ENCODE data around the gene PTPRD. TPM values are rescaled to one million over a fixed set of nuclear protein-coding genes. Genes with fewer than 3 reads are reported as not detected.

Gene PTPRD
- total RNA-seq, 1 experiment from 2014 or later: not detected

GRCh38 chr9:10005206-10005605, 607.6 kb downstream of the PTPRD start:
- Mint-ChIP-seq H3K27me3 (ENCODE audit: insufficient read depth, unreplicated experiment) (peaks cover 52% of the 10 kb centered on the region), H3K9me3 (ENCODE audit: unreplicated experiment) (no peaks in the 10 kb centered on the region), H3K27ac (ENCODE audit: low read depth, unreplicated experiment) (no peak overlapping the region), H3K4me1 (ENCODE audit: insufficient read depth, unreplicated experiment) (no peaks in the 10 kb centered on the region), H3K36me3 (ENCODE audit: insufficient read depth, unreplicated experiment) (no peaks in the 10 kb centered on the region), H3K4me3 (ENCODE audit: unreplicated experiment) (no peak overlapping the region)
- TF ChIP-seq, protein P1, sequence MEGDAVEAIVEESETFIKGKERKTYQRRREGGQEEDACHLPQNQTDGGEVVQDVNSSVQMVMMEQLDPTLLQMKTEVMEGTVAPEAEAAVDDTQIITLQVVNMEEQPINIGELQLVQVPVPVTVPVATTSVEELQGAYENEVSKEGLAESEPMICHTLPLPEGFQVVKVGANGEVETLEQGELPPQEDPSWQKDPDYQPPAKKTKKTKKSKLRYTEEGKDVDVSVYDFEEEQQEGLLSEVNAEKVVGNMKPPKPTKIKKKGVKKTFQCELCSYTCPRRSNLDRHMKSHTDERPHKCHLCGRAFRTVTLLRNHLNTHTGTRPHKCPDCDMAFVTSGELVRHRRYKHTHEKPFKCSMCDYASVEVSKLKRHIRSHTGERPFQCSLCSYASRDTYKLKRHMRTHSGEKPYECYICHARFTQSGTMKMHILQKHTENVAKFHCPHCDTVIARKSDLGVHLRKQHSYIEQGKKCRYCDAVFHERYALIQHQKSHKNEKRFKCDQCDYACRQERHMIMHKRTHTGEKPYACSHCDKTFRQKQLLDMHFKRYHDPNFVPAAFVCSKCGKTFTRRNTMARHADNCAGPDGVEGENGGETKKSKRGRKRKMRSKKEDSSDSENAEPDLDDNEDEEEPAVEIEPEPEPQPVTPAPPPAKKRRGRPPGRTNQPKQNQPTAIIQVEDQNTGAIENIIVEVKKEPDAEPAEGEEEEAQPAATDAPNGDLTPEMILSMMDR (IDR thresholded peaks at IDR 0.05; ENCODE audit: unreplicated experiment): no peak
- POLR2A ChIA-PET: interaction anchor here (0.7 kb wide), 1 partner anchor 285 kb away, joined by 3 read pairs; no protein-coding TSS in a partner anchor
- intact Hi-C loops (cut with micrococcal nuclease): no loop called here
- no peak for DNase-seq (ENCODE audit: unreplicated experiment)
- no TSS peak for BruUV-seq (replicated peaks)
- CTCF ChIA-PET: interaction anchor here (0.9 kb wide), 1 partner anchor 9 kb away, joined by 3 read pairs; no protein-coding TSS in a partner anchor

GRCh38 chr9:10003047-10003446, 609.8 kb downstream of the PTPRD start:
- no peak for DNase-seq (ENCODE audit: unreplicated experiment)
- H3K27ac Mint-ChIP-seq (ENCODE audit: low read depth, unreplicated experiment): no peak overlapping the region
- no peaks in the 10 kb centered on the region for H3K36me3 Mint-ChIP-seq (ENCODE audit: insufficient read depth, unreplicated experiment)
- no peak overlapping the region for H3K4me3 Mint-ChIP-seq (ENCODE audit: unreplicated experiment)
- no peaks in the 10 kb centered on the region for H3K9me3 Mint-ChIP-seq (ENCODE audit: unreplicated experiment)
- no TSS peak for BruUV-seq (replicated peaks)
- TF ChIP-seq, protein P1 (IDR thresholded peaks at IDR 0.05; ENCODE audit: unreplicated experiment): no peak
- ChIA-PET POLR2A (no interaction called here), CTCF (no interaction called here)
- intact Hi-C loops (cut with micrococcal nuclease): no loop called here
- H3K4me1 Mint-ChIP-seq (ENCODE audit: insufficient read depth, unreplicated experiment): no peaks in the 10 kb centered on the region
- peaks cover 51% of the 10 kb centered on the region for H3K27me3 Mint-ChIP-seq (ENCODE audit: insufficient read depth, unreplicated experiment)

DNA sequence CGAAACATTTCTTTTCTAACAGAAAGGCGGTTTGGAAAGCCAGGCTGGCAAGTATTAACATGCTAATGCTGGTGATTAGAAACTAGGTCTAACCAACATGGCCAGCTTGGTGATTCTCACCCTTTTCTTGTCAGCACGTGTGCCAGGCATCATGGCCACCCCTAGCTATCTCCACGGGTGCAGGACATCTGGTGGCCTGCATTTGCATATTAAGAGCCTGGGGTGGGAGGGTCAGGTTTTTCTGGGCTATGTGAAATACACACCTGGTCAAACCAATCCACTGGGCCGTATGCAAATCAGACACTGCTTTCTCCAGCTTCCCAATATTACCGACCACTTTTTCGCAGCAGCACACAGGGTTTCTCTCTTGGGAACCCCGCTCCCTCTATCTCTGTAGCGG, 612.1 kb downstream of the PTPRD start:
- H3K27me3 Mint-ChIP-seq (ENCODE audit: insufficient read depth, unreplicated experiment): peaks cover 53% of the 10 kb centered on the region
- BruUV-seq (replicated peaks): no TSS peak
- CTCF ChIA-PET: interaction anchor here (0.7 kb wide), 1 partner anchor 11 kb away, joined by 3 read pairs; no protein-coding TSS in a partner anchor
- no peaks in the 10 kb centered on the region for H3K36me3 Mint-ChIP-seq (ENCODE audit: insufficient read depth, unreplicated experiment)
- POLR2A ChIA-PET: interaction anchor here (0.6 kb wide), 1 partner anchor 477 kb away, joined by 3 read pairs; no protein-coding TSS in a partner anchor
- no peaks in the 10 kb centered on the region for H3K4me1 Mint-ChIP-seq (ENCODE audit: insufficient read depth, unreplicated experiment)
- H3K27ac Mint-ChIP-seq (ENCODE audit: low read depth, unreplicated experiment): no peak overlapping the region
- TF ChIP-seq, protein P1 (IDR thresholded peaks at IDR 0.05; ENCODE audit: unreplicated experiment): no peak
- DNase-seq (ENCODE audit: unreplicated experiment): no peak
- intact Hi-C loops (cut with micrococcal nuclease): no loop called here
- H3K4me3 Mint-ChIP-seq (ENCODE audit: unreplicated experiment): no peak overlapping the region
- no peaks in the 10 kb centered on the region for H3K9me3 Mint-ChIP-seq (ENCODE audit: unreplicated experiment)

DNA sequence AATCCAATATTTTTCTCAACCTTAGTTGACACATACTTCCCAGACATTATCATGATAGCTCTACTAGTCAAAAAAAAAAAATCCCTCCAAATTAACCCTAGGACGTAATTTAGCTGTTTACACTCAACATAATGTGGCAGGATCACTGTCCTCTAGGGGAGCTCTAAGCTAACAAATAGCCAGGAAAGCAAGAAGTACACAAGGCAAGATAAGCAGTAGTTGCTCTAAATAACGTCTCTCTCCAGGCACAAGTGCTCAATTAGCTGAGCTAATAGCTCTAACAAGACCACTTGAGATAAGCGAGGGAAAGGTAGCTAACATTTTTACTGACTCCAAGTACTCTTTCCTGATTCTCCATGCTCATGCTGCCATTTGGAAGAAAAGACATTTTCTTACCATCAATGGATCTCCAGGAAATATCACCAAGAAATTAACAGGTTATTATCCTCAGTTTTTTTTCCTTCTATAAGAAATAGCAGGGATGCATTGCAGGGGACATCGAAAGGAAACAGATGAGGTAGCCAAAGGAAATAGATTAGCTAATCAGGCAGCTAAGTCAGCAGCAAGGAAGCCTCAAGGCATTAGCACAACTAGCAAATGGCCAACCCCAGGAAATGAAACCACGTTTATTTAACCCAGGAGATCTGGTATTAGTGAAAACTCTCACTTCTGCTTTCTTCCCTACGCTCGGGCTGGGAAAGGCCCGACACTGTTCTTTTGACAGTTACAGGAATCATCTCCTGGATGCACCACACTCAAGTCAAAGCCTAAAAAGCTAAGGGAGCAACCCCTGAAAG, 614.1 kb downstream of the PTPRD start:
- H3K27ac Mint-ChIP-seq (ENCODE audit: low read depth, unreplicated experiment): no peak overlapping the region
- H3K27me3 Mint-ChIP-seq (ENCODE audit: insufficient read depth, unreplicated experiment): peaks cover 72% of the 10 kb centered on the region
- DNase-seq (ENCODE audit: unreplicated experiment): peak; percentile 36
- H3K4me1 Mint-ChIP-seq (ENCODE audit: insufficient read depth, unreplicated experiment): no peaks in the 10 kb centered on the region
- CTCF ChIA-PET: interaction anchor here (0.6 to 1.2 kb wide), 9 partner anchors 18 to 1618 kb away, joined by 3 to 5 read pairs (median 3); no protein-coding TSS in a partner anchor
- no peak overlapping the region for H3K4me3 Mint-ChIP-seq (ENCODE audit: unreplicated experiment)
- H3K36me3 Mint-ChIP-seq (ENCODE audit: insufficient read depth, unreplicated experiment): no peaks in the 10 kb centered on the region
- TF ChIP-seq, protein P1 (IDR thresholded peaks at IDR 0.05; ENCODE audit: unreplicated experiment): peak; percentile 35
- H3K9me3 Mint-ChIP-seq (ENCODE audit: unreplicated experiment): no peaks in the 10 kb centered on the region
- POLR2A ChIA-PET: no interaction called here
- intact Hi-C loops (cut with micrococcal nuclease): loop anchor here (2.0 kb wide), 1 partner anchor 270 kb away; no protein-coding TSS in a partner anchor
- no TSS peak for BruUV-seq (replicated peaks)
